ENCODE measurements around the gene GSTA5. TPM values are rescaled to one million over a fixed set of nuclear protein-coding genes. Genes with fewer than 3 reads are reported as not detected.

GSTA5 gene
- total and polyA plus RNA-seq, 2 of the 8 experiments (the other 6 are each of a cell fraction or from before 2014, with no cell fraction given) = not detected

GRCh38 chr6:52826513-52826912 lies 14.1 kb downstream of the GSTA5 start:
- Histone ChIP-seq H3K4ac (replicated peaks; ENCODE audit: insufficient read length, low read depth, low read length) (no peak overlapping the region), H3K56ac (replicated peaks; ENCODE audit: insufficient read length, low read depth, low read length) (no peak overlapping the region), H2BK20ac (ENCODE audit: low read length) (no peak overlapping the region), H3K14ac (ENCODE audit: insufficient read length) (no peak overlapping the region), H3K4me3 (ENCODE audit: extremely low read depth in 1 of 4, insufficient read depth in 2 of 4, low read depth in 3 of 4, low read length in 4 of 4) (no peak overlapping the region), H2BK120ac (replicated peaks; ENCODE audit: low read depth, low read length) (no peak overlapping the region), H3K27ac (ENCODE audit: low read depth, low read length) (no peak overlapping the region), H2BK12ac (ENCODE audit: low read depth, low read length) (no peak overlapping the region), H2BK15ac (ENCODE audit: low read length) (no peak overlapping the region), H2AK5ac (ENCODE audit: low read depth, low read length) (no peak overlapping the region), H3K79me1 (ENCODE audit: low read depth, low read length) (no peaks in the 10 kb centered on the region), H3K18ac (ENCODE audit: extremely low read depth, low read length) (no peak overlapping the region), H3K4me1 (replicated peaks in 1 of 4; ENCODE audit: control insufficient read depth in 3 of 4, insufficient read depth in 4 of 4, low read length in 3 of 4) (no peaks in the 10 kb centered on the region), H4K20me1 (replicated peaks in 1 of 2; ENCODE audit: control insufficient read depth in 1 of 2, insufficient read depth in 2 of 2, low read length in 2 of 2) (no peaks in the 10 kb centered on the region), H4K91ac (replicated peaks; ENCODE audit: insufficient read length, low read length) (no peak overlapping the region), H3K9me3 (ENCODE audit: insufficient read depth in 2 of 2, low read depth in 1 of 2, low read length in 1 of 2) (peaks cover 6 to 29% of the 10 kb centered on the region in 2 experiments), H3K27me3 (replicated peaks in 1 of 4; ENCODE audit: control insufficient read depth in 3 of 4, extremely low read depth in 1 of 4, insufficient read depth in 3 of 4, low read length in 3 of 4) (no peaks in the 10 kb centered on the region), H3K9ac (replicated peaks in 1 of 4; ENCODE audit: extremely low read depth in 1 of 4, low read depth in 3 of 4, low read length in 3 of 4) (no peak overlapping the region), H3K23me2 (ENCODE audit: low read depth, low read length) (no peaks in the 10 kb centered on the region), H4K8ac (ENCODE audit: extremely low read depth, insufficient read depth, low read length) (no peak overlapping the region), H2AFZ (ENCODE audit: low read length) (no peak overlapping the region), H2BK5ac (ENCODE audit: low read depth, low read length) (no peak overlapping the region), H4K5ac (ENCODE audit: insufficient read length, low read depth, low read length) (no peak overlapping the region), H3K23ac (ENCODE audit: insufficient read length) (no peak overlapping the region), H3K36me3 (ENCODE audit: control insufficient read depth in 2 of 4, insufficient read depth in 4 of 4, low read length in 3 of 4) (0 out of 8 replicates have a peak, but pooled peaks cover 0 to 3% (median 0%) of the 10 kb centered on the region in 4 experiments), H3K79me2 (ENCODE audit: control insufficient read depth in 1 of 2, insufficient read depth in 2 of 2, low read length in 2 of 2) (no peaks in the 10 kb centered on the region), H3K4me2 (ENCODE audit: insufficient read depth in 1 of 2, low read depth in 2 of 2, low read length in 2 of 2) (no peak overlapping the region)
- DNase-seq (ENCODE audit: low read depth in 1 of 2, low spot score in 2 of 2) = no peak
- ChIA-PET POLR2A (ENCODE audit: partially characterized antibody) (no interaction called here), CTCF (ENCODE audit: partially characterized antibody) (no interaction called here)
- WGBS, 2 experiments (ENCODE audit: extremely low coverage in 1 of 2, insufficient coverage in 1 of 2, insufficient read length in 1 of 2, insufficient replicate concordance in 2 of 2, low coverage in 1 of 2, low lambda C conversion rate in 2 of 2, missing lambda C conversion rate in 1 of 2) = 72% methylated on average over 1 of the region's 1 CpG; no CpG with 5 or more reads in 1 of the 2 experiments
- FAIRE-seq = no peak
- no peak for TF ChIP-seq TBP (IDR thresholded peaks at IDR 0.05; ENCODE audit: low read depth, low read length)
- TF ChIP-seq KDM4A (IDR thresholded peaks at IDR 0.05; ENCODE audit: low read depth, low read length, severe bottlenecking) = no peak
- TF ChIP-seq CEBPB (IDR thresholded peaks at IDR 0.05; ENCODE audit: low read depth, low read length) = no peak
- no peak for TF ChIP-seq CHD1 (IDR thresholded peaks at IDR 0.05; ENCODE audit: low read depth, low read length)
- TF ChIP-seq HDAC6 (IDR thresholded peaks at IDR 0.05; ENCODE audit: low read depth, low read length) = no peak
- no peak for TF ChIP-seq RFX5 (IDR thresholded peaks at IDR 0.05; ENCODE audit: borderline replicate concordance, low read depth, low read length)
- no peak for TF ChIP-seq PHF8 (conservative IDR thresholded peaks at IDR 0.05; ENCODE audit: low read depth, low read length)
- no peak for TF ChIP-seq NRF1 (IDR thresholded peaks at IDR 0.05; ENCODE audit: low read depth, low read length)
